HepG2 (cell line): Measurements from ENCODE around the gene TFPI. TPM values are rescaled to one million over a fixed set of nuclear protein-coding genes. Genes with fewer than 3 reads are reported as not detected.

ENCODE experiments used
- AKAP8 ChIP-seq: sonication (generic); formaldehyde crosslinking; IDR thresholded peaks from 2 replicates; pipeline ENCODE4 v1.5.1; 2020; ENCODE audit warnings: mild to moderate bottlenecking, missing genetic modification reagents
- ATF6 ChIP-seq: sonication (generic); formaldehyde crosslinking; conservative IDR thresholded peaks from 2 replicates; pipeline ENCODE4 v1.4.0; 2020; ENCODE audit warnings: missing genetic modification reagents
- GPN1 ChIP-seq: sonication (generic); formaldehyde crosslinking; IDR thresholded peaks from 2 replicates; pipeline ENCODE4 v1.5.1; 2020; ENCODE audit warnings: missing genetic modification reagents, borderline replicate concordance
- KDM2A ChIP-seq: sonication (generic); formaldehyde crosslinking; IDR thresholded peaks from 2 replicates; pipeline ENCODE4 v1.4.0; 2020; ENCODE audit warnings: low read depth, missing genetic modification reagents, borderline replicate concordance
- LCORL ChIP-seq, 2 experiments: fragments of 450-650 bp in 1 of 2; sonication (generic) in 1 of 2; formaldehyde crosslinking in 1 of 2; IDR thresholded peaks; 2 replicates each; pipeline versions ENCODE4 v1.5.0 to v1.6.1; 2017 to 2020; ENCODE audit warnings: antibody characterized with exemption in 1 of 2, missing genetic modification reagents in 1 of 2
- NFKBIZ ChIP-seq: IDR thresholded peaks from 2 replicates; pipeline ENCODE4 v1.6.1; 2018; ENCODE audit warnings: missing genetic modification reagents, missing compliant biosample characterization
- NR2F6 ChIP-seq, 2 experiments: IDR thresholded peaks; 2 replicates each; pipeline ENCODE4 v1.6.1; 2016; ENCODE audit warnings: antibody characterized with exemption in 1 of 2, mild to moderate bottlenecking in 1 of 2
- RORA ChIP-seq: sonication (generic); formaldehyde crosslinking; IDR thresholded peaks from 2 replicates; pipeline ENCODE4 v1.5.0; 2020; ENCODE audit warnings: mild to moderate bottlenecking, missing genetic modification reagents, moderate library complexity
- TAF1 ChIP-seq: sonication (generic); formaldehyde crosslinking; IDR thresholded peaks from 2 replicates; pipeline ENCODE4 v1.4.0; 2020; ENCODE audit warnings: missing genetic modification reagents
- ZFAT ChIP-seq: sonication (generic); formaldehyde crosslinking; conservative IDR thresholded peaks from 2 replicates; pipeline ENCODE4 v1.8.1; 2023; ENCODE audit warnings: missing genetic modification reagents, inconsistent platforms
- ZNF34 ChIP-seq: sonication (generic); formaldehyde crosslinking; IDR thresholded peaks from 2 replicates; pipeline ENCODE4 v1.4.0; 2020; ENCODE audit warnings: mild to moderate bottlenecking, missing genetic modification reagents, borderline replicate concordance
- ZNF430 ChIP-seq: sonication (generic); formaldehyde crosslinking; IDR thresholded peaks from 2 replicates; pipeline ENCODE4 v1.9.0; 2021; ENCODE audit warnings: mild to moderate bottlenecking, missing genetic modification reagents
- ZNF607 ChIP-seq: sonication (generic); formaldehyde crosslinking; IDR thresholded peaks from 2 replicates; pipeline ENCODE4 v1.5.1; 2020; ENCODE audit warnings: missing genetic modification reagents, mild to moderate bottlenecking, borderline replicate concordance
- ZNF761 ChIP-seq: sonication (generic); formaldehyde crosslinking; conservative IDR thresholded peaks from 2 replicates; pipeline ENCODE4 v1.4.0; 2020; ENCODE audit warnings: mild to moderate bottlenecking, missing genetic modification reagents
- polyA plus RNA-seq, 8 experiments: library from polyadenylated mRNA; depleted of rRNA in 3 of 8; stranded (reverse) in 7 of 8; unstranded in 1 of 8; fragments of >200 nt; fragmentation: Illumina TruSeq in 4 of 8; extraction: Trizol in 4 of 8; gene quantifications; 2 replicates each; pipeline versions ENCODE4 v1.2.1 to v1.2.3, GENCODE V29; 2011 to 2016; ENCODE audit warnings: low read depth in 4 of 8, missing spikeins in 1 of 8, mixed read lengths in 1 of 8; ENCODE audit not compliant: insufficient read depth in 1 of 8
- total RNA-seq, 5 experiments: library from RNA; depleted of rRNA; stranded (reverse); fragments of >200 nt; fragmentation: Illumina TruSeq; extraction: Trizol; gene quantifications; 2 replicates each; pipeline ENCODE4 v1.2.3, GENCODE V29; 2016; ENCODE audit warnings: low read depth in 1 of 5
- TF ChIP-seq, protein P1 (sequence below): sonication (generic); formaldehyde crosslinking; IDR thresholded peaks from 2 replicates; pipeline ENCODE4 v1.5.0; 2020; ENCODE audit warnings: mild to moderate bottlenecking, missing genetic modification reagents
- TF ChIP-seq, protein P2 (sequence below), 2 experiments: sonication (generic) in 1 of 2; formaldehyde crosslinking in 1 of 2; IDR thresholded peaks; 2 replicates each; pipeline versions ENCODE4 v1.6.1 to v1.9.0; 2014 to 2022; ENCODE audit warnings: antibody characterized with exemption in 1 of 2, borderline replicate concordance in 1 of 2, inconsistent platforms in 1 of 2, low read depth in 1 of 2, missing genetic modification reagents in 1 of 2

Gene TFPI
- total and polyA plus RNA-seq, 2 of the 13 experiments (the other 11 are each of a cell fraction or from before 2014, with no cell fraction given) = 301 to 436 TPM

GRCh38 chr2:187541086-187542085 lies 12.8 kb downstream of the TFPI start (continued):
- TF ChIP-seq LCORL (IDR thresholded peaks at IDR 0.05) (peak; percentile 73; the same call in 1 of the 2 replicates), LCORL (CRISPR knock-in tag; IDR thresholded peaks at IDR 0.05) (peak; percentile 64; the same call in 1 of the 2 replicates), ZNF34 (0 out of 2 replicates have a peak, but pooled peaks have one; percentile 70), ZNF761 (CRISPR knock-in tag) (peak; percentile 79; the same call in 1 of the 2 replicates), KDM2A (no peak), NFKBIZ (CRISPR knock-in tag) (peak; percentile 96; the same call in 1 of the 2 replicates), TAF1 (CRISPR knock-in tag) (no peak), NR2F6 (IDR thresholded peaks at IDR 0.05) (peak; percentile 99), NR2F6 (CRISPR knock-in tag; IDR thresholded peaks at IDR 0.05) (peak; percentile 98), ATF6 (peak; percentile 83; the same call in 1 of the 2 replicates), ZNF430 (CRISPR knock-in tag) (peak; percentile 78; the same call in 1 of the 2 replicates), GPN1 (CRISPR knock-in tag) (no peak), ZNF607 (peak; percentile 84; the same call in 1 of the 2 replicates), RORA (peak; percentile 97), ZFAT (no peak), AKAP8 (CRISPR knock-in tag) (0 out of 2 replicates have a peak, but pooled peaks have one; percentile 35)
- TF ChIP-seq, protein P1, sequence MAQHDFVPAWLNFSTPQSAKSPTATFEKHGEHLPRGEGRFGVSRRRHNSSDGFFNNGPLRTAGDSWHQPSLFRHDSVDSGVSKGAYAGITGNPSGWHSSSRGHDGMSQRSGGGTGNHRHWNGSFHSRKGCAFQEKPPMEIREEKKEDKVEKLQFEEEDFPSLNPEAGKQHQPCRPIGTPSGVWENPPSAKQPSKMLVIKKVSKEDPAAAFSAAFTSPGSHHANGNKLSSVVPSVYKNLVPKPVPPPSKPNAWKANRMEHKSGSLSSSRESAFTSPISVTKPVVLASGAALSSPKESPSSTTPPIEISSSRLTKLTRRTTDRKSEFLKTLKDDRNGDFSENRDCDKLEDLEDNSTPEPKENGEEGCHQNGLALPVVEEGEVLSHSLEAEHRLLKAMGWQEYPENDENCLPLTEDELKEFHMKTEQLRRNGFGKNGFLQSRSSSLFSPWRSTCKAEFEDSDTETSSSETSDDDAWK = no peak
- TF ChIP-seq, protein P2, sequence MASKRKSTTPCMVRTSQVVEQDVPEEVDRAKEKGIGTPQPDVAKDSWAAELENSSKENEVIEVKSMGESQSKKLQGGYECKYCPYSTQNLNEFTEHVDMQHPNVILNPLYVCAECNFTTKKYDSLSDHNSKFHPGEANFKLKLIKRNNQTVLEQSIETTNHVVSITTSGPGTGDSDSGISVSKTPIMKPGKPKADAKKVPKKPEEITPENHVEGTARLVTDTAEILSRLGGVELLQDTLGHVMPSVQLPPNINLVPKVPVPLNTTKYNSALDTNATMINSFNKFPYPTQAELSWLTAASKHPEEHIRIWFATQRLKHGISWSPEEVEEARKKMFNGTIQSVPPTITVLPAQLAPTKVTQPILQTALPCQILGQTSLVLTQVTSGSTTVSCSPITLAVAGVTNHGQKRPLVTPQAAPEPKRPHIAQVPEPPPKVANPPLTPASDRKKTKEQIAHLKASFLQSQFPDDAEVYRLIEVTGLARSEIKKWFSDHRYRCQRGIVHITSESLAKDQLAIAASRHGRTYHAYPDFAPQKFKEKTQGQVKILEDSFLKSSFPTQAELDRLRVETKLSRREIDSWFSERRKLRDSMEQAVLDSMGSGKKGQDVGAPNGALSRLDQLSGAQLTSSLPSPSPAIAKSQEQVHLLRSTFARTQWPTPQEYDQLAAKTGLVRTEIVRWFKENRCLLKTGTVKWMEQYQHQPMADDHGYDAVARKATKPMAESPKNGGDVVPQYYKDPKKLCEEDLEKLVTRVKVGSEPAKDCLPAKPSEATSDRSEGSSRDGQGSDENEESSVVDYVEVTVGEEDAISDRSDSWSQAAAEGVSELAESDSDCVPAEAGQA (IDR thresholded peaks at IDR 0.05; ENCODE audit: low read depth) = 0 out of 2 replicates have a peak, but pooled peaks have one; percentile 60
- TF ChIP-seq, protein P2 (CRISPR knock-in tag; IDR thresholded peaks at IDR 0.05; ENCODE audit: borderline replicate concordance) = peak; percentile 79; the same call in 1 of the 2 replicates
